GM11168 (cell line): ENCODE results near the gene POC1A.

ENCODE experiments used
- in situ Hi-C: fragments of 300-500 bp; cut with MboI; formaldehyde crosslinking; loops from one replicate; pipeline ENCODE4 v1.12.0; 2022; ENCODE audit warnings: low sequenced_read_pairs; ENCODE audit not compliant: unreplicated experiment

The POC1A gene

GRCh38 chr3:52154135-52155094 is at the start of gene POC1A:
POC1A (minus strand) TSS chr3:52154423; CDS start chr3:52154372, 51 bp downstream.
- in situ Hi-C loops: no loop called here

GRCh38 chr3:52203701-52204100 is 49.5 kb upstream of the POC1A start:
- in situ Hi-C loops: no loop called here

GRCh38 chr3:52202384-52203077 is 48.3 kb upstream of the POC1A start:
- in situ Hi-C loops: no loop called here

GRCh38 chr3:52200981-52201679 is 46.9 kb upstream of the POC1A start:
- in situ Hi-C loops: no loop called here

- in situ Hi-C loops: no loop called here
Observed at GRCh38 chr3:52198643-52199608, 44.7 kb upstream of the POC1A start.

GRCh38 chr3:52197842-52198625 is 43.8 kb upstream of the POC1A start, which contains the start of gene ALAS1:
ALAS1 (plus strand) TSS chr3:52198160; CDS start chr3:52199242, 1,082 bp downstream.
- in situ Hi-C loops: no loop called here

- in situ Hi-C loops: no loop called here
Observed at GRCh38 chr3:52197499-52197841, 43.2 kb upstream of the POC1A start.

GRCh38 chr3:52196977-52197376 is 42.8 kb upstream of the POC1A start:
- in situ Hi-C loops: no loop called here

- in situ Hi-C loops: no loop called here
Observed at GRCh38 chr3:52195823-52196331, 41.7 kb upstream of the POC1A start.

- in situ Hi-C loops: no loop called here
Observed at GRCh38 chr3:52195291-52195597, 41.0 kb upstream of the POC1A start.

GRCh38 chr3:52194485-52195290 is 40.5 kb upstream of the POC1A start:
- in situ Hi-C loops: no loop called here

- in situ Hi-C loops: no loop called here
Observed at GRCh38 chr3:52193065-52193464, 38.8 kb upstream of the POC1A start.

GRCh38 chr3:52191663-52192062 is 37.4 kb upstream of the POC1A start:
- in situ Hi-C loops: no loop called here

GRCh38 chr3:52190294-52191074 is 36.3 kb upstream of the POC1A start:
- in situ Hi-C loops: no loop called here

GRCh38 chr3:52188556-52188955 is 34.3 kb upstream of the POC1A start:
- in situ Hi-C loops: no loop called here

GRCh38 chr3:52186729-52187128 is 32.5 kb upstream of the POC1A start:
- in situ Hi-C loops: no loop called here

GRCh38 chr3:52185837-52186236 is 31.6 kb upstream of the POC1A start:
- in situ Hi-C loops: no loop called here
